SJCRH30 (cell line): ENCODE measurements around the gene TACR1. TPM values are rescaled to one million over a fixed set of nuclear protein-coding genes. Genes with fewer than 3 reads are reported as not detected.
"Not testable (repeated sequence)": the region's sequence is repeated elsewhere in the genome, so short reads cannot be mapped to it uniquely, and the experiment has no call there.

Experiments used
- DNase-seq, 2 experiments: peaks; one replicate each; pipeline ENCODE4 v3.0.0-alpha.2; 2015 to 2020
- H3K27ac ChIP-seq: fragments of 250-450 bp; sonication (Bioruptor Pico); 2 replicates; pipeline ENCODE4 v1.5.1; 2020; ENCODE audit warnings: mild to moderate bottlenecking, moderate library complexity
- H3K27me3 ChIP-seq: fragments of 250-450 bp; sonication (Bioruptor Pico); 2 replicates; pipeline ENCODE4 v1.5.1; 2020; ENCODE audit warnings: mild to moderate bottlenecking, moderate library complexity
- H3K36me3 ChIP-seq: fragments of 250-450 bp; sonication (Bioruptor Pico); 2 replicates; pipeline ENCODE4 v1.5.1; 2020; ENCODE audit warnings: mild to moderate bottlenecking, moderate library complexity
- H3K4me1 ChIP-seq: fragments of 250-450 bp; sonication (Bioruptor Pico); 2 replicates; pipeline ENCODE4 v1.5.1; 2020; ENCODE audit warnings: mild to moderate bottlenecking, moderate library complexity
- H3K4me3 ChIP-seq: fragments of 250-450 bp; sonication (Bioruptor Pico); 2 replicates; pipeline ENCODE4 v1.5.1; 2020; ENCODE audit warnings: mild to moderate bottlenecking, moderate library complexity
- H3K9me3 ChIP-seq: fragments of 250-450 bp; sonication (Bioruptor Pico); replicated peaks from 2 replicates; pipeline ENCODE4 v1.5.1; 2020; ENCODE audit warnings: mild to moderate bottlenecking, moderate library complexity
- total RNA-seq: library from RNA; depleted of rRNA; stranded (reverse); fragments of >200 nt; shearing (Covaris generic); gene quantifications from 2 replicates; pipeline ENCODE4 v1.2.3, GENCODE V29; 2014; rRNA removed

Gene TACR1
- not detected in 2 replicates for total RNA-seq

- no peaks in the 10 kb centered on the region for H3K36me3 ChIP-seq
- H3K9me3 ChIP-seq, result no peaks in the 10 kb centered on the region
- H3K4me1 ChIP-seq, result no peaks in the 10 kb centered on the region
- H3K27ac ChIP-seq, result no peak within 1 kb of the TSS
- no peak within 1 kb of the TSS for H3K4me3 ChIP-seq
- DNase-seq, result no peak
- H3K27me3 ChIP-seq, result no peaks in the 10 kb centered on the region
Measured at GRCh38 chr2:75199428-75200011, at the start of gene TACR1. Gene TACR1, minus strand, starts transcription at chr2:75199520. Its CDS starts 586 bp downstream, at chr2:75198934.

DNA sequence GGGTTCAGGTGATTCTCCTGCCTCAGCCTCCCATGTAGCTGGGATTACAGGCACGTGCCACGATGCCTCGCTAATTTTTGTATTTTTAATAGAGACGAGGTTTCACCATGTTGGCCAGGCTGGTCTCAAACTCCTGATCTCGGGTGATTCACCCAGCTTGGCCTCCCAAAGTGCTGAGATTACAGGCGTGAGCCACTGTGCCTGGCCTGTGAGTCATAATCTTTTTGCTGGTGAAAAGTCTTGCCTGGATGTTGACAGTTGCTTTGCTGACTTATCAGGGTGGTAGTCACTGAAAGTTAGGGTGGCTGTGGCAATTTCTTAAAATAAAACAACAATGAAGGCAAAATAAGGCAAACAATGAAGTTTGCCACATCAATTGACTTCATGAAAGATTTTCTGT is 49.3 kb upstream of the TACR1 start:
- not testable (repeated sequence) for H3K36me3 ChIP-seq, H3K9me3 ChIP-seq, DNase-seq, H3K4me1 ChIP-seq, H3K4me3 ChIP-seq, H3K27ac ChIP-seq, H3K27me3 ChIP-seq

- Histone ChIP-seq H3K4me1 (no peaks in the 10 kb centered on the region), H3K27ac (no peak overlapping the region)
- DNase-seq, result peak in 1 of 2 experiments; percentile 10
Measured at GRCh38 chr2:75246441-75247167, 47.3 kb upstream of the TACR1 start.

GRCh38 chr2:75243219-75243618 is 43.9 kb upstream of the TACR1 start:
- H3K27ac ChIP-seq, result no peak overlapping the region
- no peak overlapping the region for H3K4me3 ChIP-seq
- no peak for DNase-seq
- H3K9me3 ChIP-seq, result 0 out of 2 replicates have a peak, but pooled peaks cover 6% of the 10 kb centered on the region
- no peaks in the 10 kb centered on the region for H3K4me1 ChIP-seq
- H3K36me3 ChIP-seq, result no peaks in the 10 kb centered on the region
- H3K27me3 ChIP-seq, result no peaks in the 10 kb centered on the region

More at GRCh38 chr2:75246441-75247167, 47.3 kb upstream of the TACR1 start:
- H3K9me3 ChIP-seq, result peaks cover 6% of the 10 kb centered on the region; the same call in 1 of the 2 replicates
- no peaks in the 10 kb centered on the region for H3K27me3 ChIP-seq
- H3K36me3 ChIP-seq, result no peaks in the 10 kb centered on the region
- no peak overlapping the region for H3K4me3 ChIP-seq

DNA sequence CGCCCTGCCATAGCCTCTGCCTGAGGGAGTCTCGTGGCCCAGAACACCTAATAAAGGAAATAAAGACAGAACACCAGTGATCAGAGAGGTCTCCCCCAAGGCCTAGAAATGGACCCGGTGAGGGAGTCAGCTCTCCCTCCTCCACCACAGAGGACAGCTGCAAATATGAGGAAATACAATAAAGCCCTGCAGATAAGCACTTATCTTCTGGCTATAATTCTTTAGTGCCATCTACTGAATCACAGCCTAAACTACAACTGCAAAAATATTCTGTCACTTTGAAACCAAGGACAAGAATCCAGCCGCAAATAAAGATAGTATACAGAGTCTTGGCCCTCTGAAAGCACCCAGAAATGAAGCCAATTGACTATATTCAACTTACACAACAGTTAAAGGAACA is 42.4 kb upstream of the TACR1 start:
- DNase-seq, result peak; percentile 18 to 54
- no peaks in the 10 kb centered on the region for H3K4me1 ChIP-seq
- no peak overlapping the region for H3K4me3 ChIP-seq

DNA sequence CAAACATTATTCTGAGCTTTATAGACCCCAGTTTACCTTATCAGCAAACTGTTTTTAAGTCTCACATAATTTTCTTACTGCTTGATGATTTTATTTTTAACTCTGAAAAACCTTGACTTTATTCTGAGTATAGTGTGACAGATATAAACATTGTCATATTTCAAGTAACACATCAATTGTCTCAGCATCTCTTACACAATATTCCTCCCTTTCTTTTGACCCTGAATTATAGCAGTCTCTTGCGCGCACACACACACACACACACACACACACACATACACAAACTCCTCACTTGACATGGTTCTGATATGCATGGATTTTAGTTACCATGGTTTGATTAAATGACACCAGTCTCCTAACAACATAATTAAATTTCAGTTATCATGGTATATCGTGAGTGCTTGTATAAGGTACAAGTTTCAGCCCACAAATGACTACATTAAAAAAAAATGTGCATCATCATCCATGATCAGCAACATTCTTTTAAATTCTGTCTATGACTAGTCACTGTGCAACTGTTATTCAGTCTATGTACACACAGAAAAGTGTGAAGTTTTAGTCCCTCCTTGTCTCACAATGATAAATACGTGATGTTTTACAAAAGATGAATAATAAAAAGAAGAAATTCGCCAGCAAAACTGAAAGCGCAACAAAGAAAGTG is 39.5 kb upstream of the TACR1 start:
- Histone ChIP-seq H3K36me3 (no peaks in the 10 kb centered on the region), H3K27me3 (no peaks in the 10 kb centered on the region), H3K4me3 (no peak overlapping the region), H3K4me1 (no peaks in the 10 kb centered on the region), H3K9me3 (0 out of 2 replicates have a peak, but pooled peaks cover 6% of the 10 kb centered on the region), H3K27ac (no peak overlapping the region)
- DNase-seq, result no peak

More for the DNA sequence above, 42.4 kb upstream of the TACR1 start:
- Histone ChIP-seq H3K27me3 (no peaks in the 10 kb centered on the region), H3K9me3 (0 out of 2 replicates have a peak, but pooled peaks cover 6% of the 10 kb centered on the region), H3K36me3 (no peaks in the 10 kb centered on the region), H3K27ac (no peak overlapping the region)

- no peak overlapping the region for H3K27ac ChIP-seq
- H3K9me3 ChIP-seq, result 0 out of 2 replicates have a peak, but pooled peaks cover 5% of the 10 kb centered on the region
- no peak overlapping the region for H3K4me3 ChIP-seq
- no peaks in the 10 kb centered on the region for H3K27me3 ChIP-seq
- H3K4me1 ChIP-seq, result no peaks in the 10 kb centered on the region
- no peak for DNase-seq
- no peaks in the 10 kb centered on the region for H3K36me3 ChIP-seq
Measured at GRCh38 chr2:75237296-75237695, 38.0 kb upstream of the TACR1 start.

DNA sequence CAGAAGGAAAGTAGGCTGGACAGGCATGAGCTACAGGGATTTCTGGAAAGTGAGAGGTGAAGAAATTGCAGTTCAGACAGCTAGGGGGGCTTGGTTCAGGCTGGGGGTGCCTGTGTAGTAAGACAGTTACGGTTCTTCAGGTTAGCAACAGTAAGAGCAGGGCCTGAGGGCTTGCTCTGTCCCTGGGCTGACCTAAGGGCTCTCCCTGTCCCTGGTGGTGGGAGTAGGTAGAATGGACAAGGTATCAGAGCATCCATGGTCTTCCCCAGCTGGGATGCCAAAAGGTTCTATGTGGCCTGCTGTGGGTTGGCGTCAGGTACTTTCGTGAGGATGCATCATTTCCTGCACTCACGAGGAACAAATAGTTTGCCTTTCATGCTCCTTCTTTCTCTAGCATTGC is 34.6 kb upstream of the TACR1 start:
- DNase-seq, result no peak
- Histone ChIP-seq H3K4me1 (no peaks in the 10 kb centered on the region), H3K4me3 (no peak overlapping the region), H3K36me3 (no peaks in the 10 kb centered on the region), H3K27ac (no peak overlapping the region), H3K27me3 (no peaks in the 10 kb centered on the region), H3K9me3 (no peaks in the 10 kb centered on the region)

GRCh38 chr2:75226617-75227016 is 27.3 kb upstream of the TACR1 start:
- Histone ChIP-seq H3K4me1 (peaks cover 7% of the 10 kb centered on the region; the same call in 1 of the 2 replicates), H3K9me3 (no peaks in the 10 kb centered on the region), H3K27me3 (no peaks in the 10 kb centered on the region), H3K27ac (no peak overlapping the region), H3K4me3 (no peak overlapping the region), H3K36me3 (no peaks in the 10 kb centered on the region)
- no peak for DNase-seq

DNA sequence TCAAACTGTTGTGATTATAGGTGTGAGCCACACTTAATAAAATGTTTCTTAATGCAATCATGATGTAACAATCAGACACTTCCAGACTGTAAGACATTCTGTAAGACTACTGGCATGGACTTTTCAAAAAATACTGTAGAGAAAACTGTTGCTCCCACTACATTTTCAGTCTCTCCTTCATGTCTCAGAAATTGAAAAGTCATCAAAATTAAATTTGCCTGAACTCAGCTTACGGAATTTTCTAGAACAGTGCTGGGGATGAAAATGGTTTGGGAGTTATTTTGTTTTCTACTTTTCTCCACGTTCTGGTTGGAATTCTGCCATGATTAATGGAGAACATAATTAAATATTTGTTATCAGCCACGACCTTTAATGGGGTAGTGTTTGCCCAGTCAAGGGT is 26.8 kb upstream of the TACR1 start:
- H3K36me3 ChIP-seq, result no peaks in the 10 kb centered on the region
- no peak overlapping the region for H3K27ac ChIP-seq
- peaks cover 7% of the 10 kb centered on the region; the same call in 1 of the 2 replicates for H3K4me1 ChIP-seq

GRCh38 chr2:75224636-75225094 is 25.3 kb upstream of the TACR1 start:
- DNase-seq, result peak; percentile 56 to 83
- H3K4me1 ChIP-seq, result peaks cover 7% of the 10 kb centered on the region; the same call in 1 of the 2 replicates
- no peaks in the 10 kb centered on the region for H3K9me3 ChIP-seq
- no peaks in the 10 kb centered on the region for H3K36me3 ChIP-seq
- no peak overlapping the region for H3K4me3 ChIP-seq
- no peak overlapping the region for H3K27ac ChIP-seq
- no peaks in the 10 kb centered on the region for H3K27me3 ChIP-seq

More for the DNA sequence above, 26.8 kb upstream of the TACR1 start:
- no peaks in the 10 kb centered on the region for H3K9me3 ChIP-seq
- no peak overlapping the region for H3K4me3 ChIP-seq
- no peak for DNase-seq
- H3K27me3 ChIP-seq, result no peaks in the 10 kb centered on the region

DNA sequence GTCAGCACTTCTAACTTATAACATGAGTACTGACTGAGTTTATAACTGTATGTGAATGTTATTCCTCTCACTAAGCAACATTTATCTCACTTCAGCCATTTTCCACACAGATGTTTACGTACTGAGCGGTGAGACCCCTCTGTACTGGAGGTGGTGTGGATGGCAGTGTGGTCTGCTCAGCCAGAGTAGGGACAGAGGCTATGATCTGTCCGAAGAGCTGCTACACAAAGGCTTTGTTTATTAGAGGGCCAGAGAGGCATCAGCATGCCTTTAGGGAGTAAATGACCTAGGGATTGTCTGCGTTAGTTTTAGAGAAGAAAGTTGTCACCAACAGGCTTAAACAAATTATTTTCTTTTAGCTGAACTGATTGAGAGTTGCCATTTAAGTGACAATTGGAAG is 23.2 kb upstream of the TACR1 start:
- no peaks in the 10 kb centered on the region for H3K9me3 ChIP-seq
- no peaks in the 10 kb centered on the region for H3K27me3 ChIP-seq
- no peak for DNase-seq
- H3K27ac ChIP-seq, result no peak overlapping the region
- H3K4me3 ChIP-seq, result no peak overlapping the region
- H3K4me1 ChIP-seq, result peaks cover 7% of the 10 kb centered on the region; the same call in 1 of the 2 replicates
- H3K36me3 ChIP-seq, result no peaks in the 10 kb centered on the region

DNA sequence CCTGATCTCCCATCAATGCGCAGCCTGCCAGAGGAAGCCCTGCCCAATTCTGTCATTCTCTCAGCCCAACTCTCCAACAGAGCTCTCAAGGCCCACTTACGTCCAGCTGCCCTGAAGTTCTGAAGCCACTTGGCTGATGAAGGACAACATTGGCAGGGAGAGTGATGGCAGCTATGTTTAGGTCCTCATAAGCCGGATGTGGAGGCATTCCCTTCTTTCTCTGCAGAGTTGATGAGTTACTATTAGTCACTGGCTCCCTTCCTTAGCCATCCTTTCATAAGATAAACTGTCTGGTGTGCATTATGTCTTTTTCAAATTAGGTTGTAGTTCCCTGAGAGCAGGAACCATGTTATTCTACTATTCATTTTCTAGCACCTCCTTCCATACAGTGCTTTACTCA is 22.5 kb upstream of the TACR1 start:
- no peak for DNase-seq
- H3K27ac ChIP-seq, result no peak overlapping the region

DNA sequence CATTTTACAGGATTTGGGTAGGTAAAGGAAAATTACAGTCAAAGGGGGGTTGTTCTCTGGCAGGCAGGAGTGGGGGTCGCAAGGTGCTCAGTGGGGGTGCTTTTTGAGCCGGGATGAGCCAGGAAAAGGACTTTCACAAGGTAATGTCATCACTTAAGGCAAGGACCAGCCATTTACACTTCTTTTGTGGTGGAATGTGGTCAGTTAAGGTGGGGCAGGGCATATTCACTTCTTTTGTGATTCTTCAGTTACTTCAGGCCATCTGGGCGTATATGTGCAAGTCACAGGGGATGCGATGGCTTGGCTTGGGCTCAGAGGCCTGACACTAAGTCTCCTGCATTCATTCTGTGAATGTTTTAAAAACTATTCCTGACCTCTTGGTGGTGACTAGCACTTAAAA is 19.9 kb upstream of the TACR1 start:
- not testable (repeated sequence) for H3K9me3 ChIP-seq, DNase-seq, H3K36me3 ChIP-seq, H3K4me3 ChIP-seq, H3K4me1 ChIP-seq, H3K27me3 ChIP-seq, H3K27ac ChIP-seq

More for the DNA sequence above, 22.5 kb upstream of the TACR1 start:
- Histone ChIP-seq H3K9me3 (no peaks in the 10 kb centered on the region), H3K36me3 (no peaks in the 10 kb centered on the region), H3K4me1 (peaks cover 7% of the 10 kb centered on the region; the same call in 1 of the 2 replicates), H3K4me3 (no peak overlapping the region), H3K27me3 (no peaks in the 10 kb centered on the region)

DNA sequence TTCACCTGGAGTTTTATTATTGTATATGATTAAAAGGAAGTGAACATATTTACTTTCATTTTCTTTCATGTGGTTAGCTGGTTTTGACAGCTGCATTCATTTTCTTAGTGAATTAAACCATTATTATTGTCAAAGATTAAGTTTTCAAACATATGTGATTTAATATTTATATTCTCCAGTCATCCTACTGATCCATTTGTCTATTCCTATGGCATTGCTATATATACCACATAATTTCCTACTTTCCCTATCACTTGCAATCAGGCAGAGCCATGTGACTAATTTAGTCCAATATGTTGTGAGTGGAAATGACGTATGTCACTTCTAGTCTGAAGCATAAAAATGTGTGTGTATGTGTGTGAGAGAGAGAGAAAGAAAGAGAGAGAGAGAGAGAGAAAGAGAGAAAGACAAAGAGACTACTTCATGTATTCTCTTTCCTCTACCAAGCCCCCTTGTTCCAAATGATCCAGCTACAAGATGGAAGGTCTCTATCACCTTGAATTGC is 12.0 kb upstream of the TACR1 start:
- Histone ChIP-seq H3K27me3 (no peaks in the 10 kb centered on the region), H3K9me3 (no peaks in the 10 kb centered on the region; the same call in 1 of the 2 replicates), H3K4me3 (no peak overlapping the region), H3K4me1 (no peaks in the 10 kb centered on the region), H3K27ac (no peak overlapping the region), H3K36me3 (no peaks in the 10 kb centered on the region)
- no peak for DNase-seq
